ENCODE measurements around the gene FAM118B.
"Not testable (repeated sequence)": the region's sequence is repeated elsewhere in the genome, so short reads cannot be mapped to it uniquely, and the experiment has no call there.

The FAM118B gene

GRCh38 chr11:126303623-126304456 lies 92.3 kb downstream of the FAM118B start, which contains the start of gene DCPS:
DCPS (plus strand) TSS chr11:126304060; CDS start chr11:126304081, 21 bp downstream.
- H3K4me3 ChIP-seq (ENCODE audit: low read length), result peak within 1 kb of the TSS; percentile 88
- peak; percentile 73 for DNase-seq (ENCODE audit: low read depth, low spot score)

- H3K4me3 ChIP-seq (ENCODE audit: low read length), result peak overlapping the region; percentile 88
- DNase-seq (ENCODE audit: low read depth, low spot score), result no peak
These were observed 93.0 kb downstream of the FAM118B start for GRCh38 chr11:126304457-126305075.

- no peak for DNase-seq (ENCODE audit: low read depth, low spot score)
- no peak overlapping the region for H3K4me3 ChIP-seq (ENCODE audit: low read length)
These were observed 94.1 kb downstream of the FAM118B start for GRCh38 chr11:126305699-126306098.

- DNase-seq (ENCODE audit: low read depth, low spot score), result peak; percentile 56
- H3K4me3 ChIP-seq (ENCODE audit: low read length), result no peak overlapping the region
These were observed 96.1 kb downstream of the FAM118B start for GRCh38 chr11:126307706-126308105.

- DNase-seq (ENCODE audit: low read depth, low spot score), result no peak
These were observed 96.7 kb downstream of the FAM118B start for GRCh38 chr11:126308271-126308671.

GRCh38 chr11:126308771-126309170 lies 97.2 kb downstream of the FAM118B start:
- not testable (repeated sequence) for H3K4me3 ChIP-seq (ENCODE audit: low read length); DNase-seq (ENCODE audit: low read depth, low spot score)

More at GRCh38 chr11:126308271-126308671, 96.7 kb downstream of the FAM118B start:
- H3K4me3 ChIP-seq (ENCODE audit: low read length), result no peak overlapping the region

- DNase-seq (ENCODE audit: low read depth, low spot score), result no peak
- H3K4me3 ChIP-seq (ENCODE audit: low read length), result no peak overlapping the region
These were observed 98.8 kb downstream of the FAM118B start for GRCh38 chr11:126310200-126310991.

GRCh38 chr11:126310992-126311310 lies 99.4 kb downstream of the FAM118B start:
- no peak for DNase-seq (ENCODE audit: low read depth, low spot score)

GRCh38 chr11:126311401-126312291 lies 100.1 kb downstream of the FAM118B start:
- H3K4me3 ChIP-seq (ENCODE audit: low read length), result no peak overlapping the region
- no peak for DNase-seq (ENCODE audit: low read depth, low spot score)

More at GRCh38 chr11:126310992-126311310, 99.4 kb downstream of the FAM118B start:
- H3K4me3 ChIP-seq (ENCODE audit: low read length), result no peak overlapping the region
